K562 (cell line): ENCODE data around the gene CTCF. TPM values are rescaled to one million over a fixed set of nuclear protein-coding genes. Genes with fewer than 3 reads are reported as not detected.
A peak's percentile ranks its signal among the peaks of the same experiment; 100 is the strongest.

Source experiments
- ETV1 ChIP-seq: fragments of 450-650 bp; conservative IDR thresholded peaks from 2 replicates; pipeline ENCODE4 v1.6.1; 2016; ENCODE audit warnings: missing genetic modification characterization, control low read depth, low read depth, missing compliant biosample characterization
- EZH2 ChIP-seq: IDR thresholded peaks from 2 replicates; pipeline ENCODE4 v1.6.1; 2012; ENCODE audit warnings: low read depth, mild to moderate bottlenecking, inconsistent platforms, low read length, borderline replicate concordance
- FOSL1 ChIP-seq: fragments of 200-800 bp; sonication (Bioruptor generic); conservative IDR thresholded peaks from 2 replicates; pipeline ENCODE4 v1.6.1; 2016; ENCODE audit warnings: missing genetic modification characterization, missing compliant biosample characterization
- KLF6 ChIP-seq: fragments of 250-450 bp; sonication (Bioruptor Pico); IDR thresholded peaks from 2 replicates; pipeline ENCODE4 v1.4.0; 2020; ENCODE audit warnings: mild to moderate bottlenecking, moderate library complexity, borderline replicate concordance
- MYNN ChIP-seq, 2 experiments: sonication (generic); formaldehyde crosslinking in 1 of 2; IDR thresholded peaks; 2 replicates each; pipeline versions ENCODE4 v1.5.0 to v1.6.1; 2016 to 2020; ENCODE audit warnings: antibody characterized with exemption in 1 of 2, missing genetic modification reagents in 1 of 2
- POLR2AphosphoS2 ChIP-seq: IDR thresholded peaks from 2 replicates; pipeline ENCODE4 v1.6.1; 2012; ENCODE audit warnings: low read length, improper control_type of control experiment
- POLR2B ChIP-seq: fragments of 450-650 bp; IDR thresholded peaks from 2 replicates; pipeline ENCODE4 v1.6.1; 2018; ENCODE audit warnings: low read depth; ENCODE audit not compliant: partially characterized antibody
- PTTG1 ChIP-seq: fragments of 450-650 bp; IDR thresholded peaks from 2 replicates; pipeline ENCODE4 v1.6.1; 2016; ENCODE audit warnings: low read depth, mild to moderate bottlenecking, missing genetic modification characterization, missing compliant biosample characterization
- RBM39 ChIP-seq: fragments of 200-400 bp; formaldehyde crosslinking; optimal IDR thresholded peaks from 2 replicates; pipeline ENCODE3; 2018; ENCODE audit warnings: low read depth, low read length
- ZBTB11 ChIP-seq, 3 experiments: fragments of 200-800 bp in 1 of 3; fragments of 250-450 bp in 1 of 3; fragments of 450-650 bp in 1 of 3; sonication (Bioruptor Pico) in 1 of 3; sonication (Bioruptor generic) in 1 of 3; formaldehyde crosslinking in 1 of 3; IDR thresholded peaks; 2 replicates each; pipeline versions ENCODE4 v1.6.1 to v1.8.0; 2016 to 2022; ENCODE audit warnings: mild to moderate bottlenecking in 2 of 3, missing genetic modification characterization in 2 of 3, missing compliant biosample characterization in 1 of 3, moderate library complexity in 1 of 3
- ZNF277 ChIP-seq: fragments of 250-450 bp; sonication (Bioruptor Pico); IDR thresholded peaks from 2 replicates; pipeline ENCODE4 v1.8.0; 2022; ENCODE audit warnings: inconsistent platforms, mild to moderate bottlenecking, moderate library complexity, borderline replicate concordance
- ZNF316 ChIP-seq: fragments of 450-650 bp; IDR thresholded peaks from 2 replicates; pipeline ENCODE4 v1.6.1; 2016
- ZNF764 ChIP-seq: fragments of 250-450 bp; sonication (Bioruptor Pico); IDR thresholded peaks from 2 replicates; pipeline ENCODE4 v1.4.0; 2020; ENCODE audit warnings: low read depth, mild to moderate bottlenecking, moderate library complexity
- polyA plus RNA-seq, 8 experiments: library from polyadenylated mRNA; depleted of rRNA in 4 of 8; stranded (reverse) in 5 of 8; unstranded in 3 of 8; fragments of >200 nt; fragmentation: Nextera tagmentation in 2 of 8; fragmentation: Illumina TruSeq in 1 of 8; extraction: Ambion mirVana in 2 of 8; extraction: Trizol in 1 of 8; gene quantifications; 2 replicates each; pipeline versions ENCODE4 v1.2.1 to v1.2.3, GENCODE V29; 2011 to 2014; ENCODE audit warnings: inconsistent platforms in 1 of 8, missing spikeins in 1 of 8
- total RNA-seq, 7 experiments: library from RNA; depleted of rRNA in 6 of 7; stranded (reverse); fragments of >200 nt in 6 of 7; fragmentation: Illumina TruSeq in 2 of 7; extraction: Trizol in 2 of 7; gene quantifications; 2 replicates each; pipeline versions ENCODE4 v1.2.1 to v1.2.3, GENCODE V29; 2011 to 2021; ENCODE audit warnings: low replicate concordance in 1 of 7
- TF ChIP-seq, protein P1 (sequence below), 2 experiments: fragments of 150-350 bp in 1 of 2; IDR thresholded peaks; 2 replicates each; pipeline ENCODE4 v1.6.1; 2012 to 2016; ENCODE audit warnings: low read depth in 2 of 2, low read length in 2 of 2, mild to moderate bottlenecking in 1 of 2, moderate library complexity in 1 of 2
- TF ChIP-seq, protein P2 (sequence below), 2 experiments: fragments of 450-650 bp; IDR thresholded peaks; 2 replicates each; pipeline ENCODE4 v1.6.1; 2016
- TF ChIP-seq, protein P3 (sequence below): sonication (generic); IDR thresholded peaks from 2 replicates; pipeline ENCODE4 v1.6.1; 2016

The CTCF gene
- total and polyA plus RNA-seq, 9 of the 15 experiments (the other 6 are each of a cell fraction or from before 2014, with no cell fraction given), result 7.8 to 49.2 (median 33.9) TPM

DNA sequence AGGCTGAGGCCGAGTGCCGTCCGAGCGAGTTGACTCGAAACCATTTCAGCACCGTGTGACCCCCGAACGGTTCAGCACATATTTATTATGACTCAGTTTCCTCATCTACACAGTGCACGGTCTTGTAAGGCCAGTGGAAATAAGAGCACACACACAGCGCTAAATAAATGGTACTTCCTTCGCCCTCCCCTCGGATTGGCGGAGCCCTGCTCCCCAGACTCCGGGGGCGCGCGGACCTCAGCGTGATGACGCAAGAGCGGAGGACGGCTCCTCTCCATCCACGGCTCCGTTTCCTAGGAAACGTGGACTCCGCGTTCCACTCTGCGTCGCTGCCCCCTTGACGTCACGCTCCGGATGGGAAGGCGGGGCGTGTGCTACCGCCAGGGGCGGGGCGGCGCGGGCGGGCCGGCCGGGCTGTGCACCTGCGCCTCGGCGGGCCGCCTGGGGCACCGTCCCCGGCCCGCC is 98.3 kb downstream of the CTCF start, which contains the start of gene PARD6A (continued):
- TF ChIP-seq ZNF277 (CRISPR knock-in tag), result no peak
- no peak for TF ChIP-seq EZH2
- no peak for TF ChIP-seq ZNF764 (CRISPR knock-in tag)
- no peak for TF ChIP-seq ZNF316
- TF ChIP-seq KLF6 (CRISPR knock-in tag), result no peak
- peak in 1 of 3 experiments; percentile 51; a peak in 1 of 6 replicates for TF ChIP-seq ZBTB11 (CRISPR knock-in tag; IDR thresholded peaks at IDR 0.05)
- TF ChIP-seq, protein P1, sequence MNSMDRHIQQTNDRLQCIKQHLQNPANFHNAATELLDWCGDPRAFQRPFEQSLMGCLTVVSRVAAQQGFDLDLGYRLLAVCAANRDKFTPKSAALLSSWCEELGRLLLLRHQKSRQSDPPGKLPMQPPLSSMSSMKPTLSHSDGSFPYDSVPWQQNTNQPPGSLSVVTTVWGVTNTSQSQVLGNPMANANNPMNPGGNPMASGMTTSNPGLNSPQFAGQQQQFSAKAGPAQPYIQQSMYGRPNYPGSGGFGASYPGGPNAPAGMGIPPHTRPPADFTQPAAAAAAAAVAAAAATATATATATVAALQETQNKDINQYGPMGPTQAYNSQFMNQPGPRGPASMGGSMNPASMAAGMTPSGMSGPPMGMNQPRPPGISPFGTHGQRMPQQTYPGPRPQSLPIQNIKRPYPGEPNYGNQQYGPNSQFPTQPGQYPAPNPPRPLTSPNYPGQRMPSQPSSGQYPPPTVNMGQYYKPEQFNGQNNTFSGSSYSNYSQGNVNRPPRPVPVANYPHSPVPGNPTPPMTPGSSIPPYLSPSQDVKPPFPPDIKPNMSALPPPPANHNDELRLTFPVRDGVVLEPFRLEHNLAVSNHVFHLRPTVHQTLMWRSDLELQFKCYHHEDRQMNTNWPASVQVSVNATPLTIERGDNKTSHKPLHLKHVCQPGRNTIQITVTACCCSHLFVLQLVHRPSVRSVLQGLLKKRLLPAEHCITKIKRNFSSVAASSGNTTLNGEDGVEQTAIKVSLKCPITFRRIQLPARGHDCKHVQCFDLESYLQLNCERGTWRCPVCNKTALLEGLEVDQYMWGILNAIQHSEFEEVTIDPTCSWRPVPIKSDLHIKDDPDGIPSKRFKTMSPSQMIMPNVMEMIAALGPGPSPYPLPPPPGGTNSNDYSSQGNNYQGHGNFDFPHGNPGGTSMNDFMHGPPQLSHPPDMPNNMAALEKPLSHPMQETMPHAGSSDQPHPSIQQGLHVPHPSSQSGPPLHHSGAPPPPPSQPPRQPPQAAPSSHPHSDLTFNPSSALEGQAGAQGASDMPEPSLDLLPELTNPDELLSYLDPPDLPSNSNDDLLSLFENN (IDR thresholded peaks at IDR 0.05; ENCODE audit: low read depth in 2 of 2, low read length in 2 of 2), result no peak
- TF ChIP-seq FOSL1 (tag), result peak; percentile 27; the same call in 1 of the 2 replicates
- TF ChIP-seq ETV1 (tag), result 0 out of 2 replicates have a peak, but pooled peaks have one; percentile 23
- TF ChIP-seq, protein P2, sequence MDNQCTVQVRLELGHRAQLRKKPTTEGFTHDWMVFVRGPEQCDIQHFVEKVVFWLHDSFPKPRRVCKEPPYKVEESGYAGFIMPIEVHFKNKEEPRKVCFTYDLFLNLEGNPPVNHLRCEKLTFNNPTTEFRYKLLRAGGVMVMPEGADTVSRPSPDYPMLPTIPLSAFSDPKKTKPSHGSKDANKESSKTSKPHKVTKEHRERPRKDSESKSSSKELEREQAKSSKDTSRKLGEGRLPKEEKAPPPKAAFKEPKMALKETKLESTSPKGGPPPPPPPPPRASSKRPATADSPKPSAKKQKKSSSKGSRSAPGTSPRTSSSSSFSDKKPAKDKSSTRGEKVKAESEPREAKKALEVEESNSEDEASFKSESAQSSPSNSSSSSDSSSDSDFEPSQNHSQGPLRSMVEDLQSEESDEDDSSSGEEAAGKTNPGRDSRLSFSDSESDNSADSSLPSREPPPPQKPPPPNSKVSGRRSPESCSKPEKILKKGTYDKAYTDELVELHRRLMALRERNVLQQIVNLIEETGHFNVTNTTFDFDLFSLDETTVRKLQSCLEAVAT (IDR thresholded peaks at IDR 0.05), result peak; percentile 9 to 49; a peak in 1 of 4 replicates
- TF ChIP-seq MYNN (IDR thresholded peaks at IDR 0.05), result no peak
- no peak for TF ChIP-seq MYNN (CRISPR knock-in tag; IDR thresholded peaks at IDR 0.05)
- no peak for TF ChIP-seq PTTG1 (tag)
- no peak for TF ChIP-seq POLR2B
- TF ChIP-seq POLR2AphosphoS2, result no peak
- no peak for TF ChIP-seq RBM39
- TF ChIP-seq, protein P3, sequence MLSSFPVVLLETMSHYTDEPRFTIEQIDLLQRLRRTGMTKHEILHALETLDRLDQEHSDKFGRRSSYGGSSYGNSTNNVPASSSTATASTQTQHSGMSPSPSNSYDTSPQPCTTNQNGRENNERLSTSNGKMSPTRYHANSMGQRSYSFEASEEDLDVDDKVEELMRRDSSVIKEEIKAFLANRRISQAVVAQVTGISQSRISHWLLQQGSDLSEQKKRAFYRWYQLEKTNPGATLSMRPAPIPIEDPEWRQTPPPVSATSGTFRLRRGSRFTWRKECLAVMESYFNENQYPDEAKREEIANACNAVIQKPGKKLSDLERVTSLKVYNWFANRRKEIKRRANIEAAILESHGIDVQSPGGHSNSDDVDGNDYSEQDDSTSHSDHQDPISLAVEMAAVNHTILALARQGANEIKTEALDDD, result no peak
